ENCODE data around the gene EPHA10. TPM values are rescaled to one million over a fixed set of nuclear protein-coding genes. Genes with fewer than 3 reads are reported as not detected.
A peak's percentile ranks its signal among the peaks of the same experiment; 100 is the strongest.

Gene EPHA10
- total RNA-seq, 1 donor from 2014 or later: 0.37 TPM

DNA sequence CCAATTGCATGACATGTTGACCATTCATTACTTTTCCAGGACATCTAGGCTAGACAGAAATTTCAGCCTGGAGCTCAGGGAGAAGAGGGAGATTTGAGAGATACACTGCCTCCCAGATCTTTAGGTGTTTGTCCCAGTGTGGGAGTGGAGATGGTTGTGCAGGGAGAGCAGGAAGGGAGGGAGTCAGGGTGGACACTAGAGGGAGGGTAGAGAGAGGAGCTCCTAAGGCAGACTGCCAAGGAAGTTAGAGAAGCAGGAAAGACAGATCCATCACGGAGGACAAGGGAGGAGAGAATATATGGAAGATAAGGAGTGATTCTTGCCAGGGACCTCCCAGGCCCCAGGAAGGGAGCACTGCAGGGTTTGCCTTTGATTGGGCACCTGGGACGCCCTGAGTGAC, 63.9 kb downstream of the EPHA10 start:
- H3K4me1 Mint-ChIP-seq (ENCODE audit: low read depth): peaks cover 11% of the 10 kb centered on the region

DNA sequence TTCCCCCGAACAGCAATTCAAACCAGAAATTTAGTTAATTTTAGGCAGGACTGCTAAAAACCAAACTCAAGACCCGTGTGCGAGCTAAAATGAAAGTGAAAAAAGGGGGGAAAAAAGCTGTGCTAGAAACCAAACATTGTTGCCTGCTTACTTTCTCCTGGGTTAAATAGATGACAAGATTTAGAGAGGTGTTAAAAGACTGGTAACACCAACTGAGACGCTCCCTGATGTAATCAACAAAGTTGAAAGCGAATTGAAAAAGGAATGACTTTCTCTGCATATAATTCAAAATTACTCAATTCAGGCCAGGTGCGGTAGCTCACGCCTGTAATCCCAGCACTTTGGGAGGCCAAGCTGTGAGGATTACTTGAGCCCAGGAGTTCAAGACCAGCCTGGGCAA, 65.8 kb downstream of the EPHA10 start:
- TF ChIP-seq CTCF (IDR thresholded peaks at IDR 0.05): no peak
- Mint-ChIP-seq H3K4me1 (ENCODE audit: low read depth) (peaks cover under 1% of the 10 kb centered on the region), H3K4me3 (ENCODE audit: unreplicated experiment) (no peak overlapping the region)

More for the DNA sequence above, 63.9 kb downstream of the EPHA10 start:
- peaks cover 5% of the 10 kb centered on the region for H3K36me3 Mint-ChIP-seq (ENCODE audit: low read depth)
- H3K4me3 Mint-ChIP-seq (ENCODE audit: unreplicated experiment): no peak overlapping the region
- no peak for TF ChIP-seq CTCF (IDR thresholded peaks at IDR 0.05)
- no peak overlapping the region for H3K27ac Mint-ChIP-seq (ENCODE audit: unreplicated experiment)
- H3K9me3 Mint-ChIP-seq (ENCODE audit: low read depth): no peaks in the 10 kb centered on the region
- H3K27me3 Mint-ChIP-seq (ENCODE audit: low read depth): no peaks in the 10 kb centered on the region
- no peak for DNase-seq (ENCODE audit: low spot score)

GRCh38 chr1:37697737-37698136, 67.2 kb downstream of the EPHA10 start:
- DNase-seq (ENCODE audit: low spot score): no peak
- TF ChIP-seq CTCF (IDR thresholded peaks at IDR 0.05): no peak
- H3K36me3 Mint-ChIP-seq (ENCODE audit: low read depth): peaks cover 5% of the 10 kb centered on the region
- H3K27me3 Mint-ChIP-seq (ENCODE audit: low read depth): no peaks in the 10 kb centered on the region
- no peak overlapping the region for H3K27ac Mint-ChIP-seq (ENCODE audit: unreplicated experiment)
- no peak overlapping the region for H3K4me3 Mint-ChIP-seq (ENCODE audit: unreplicated experiment)
- no peaks in the 10 kb centered on the region for H3K9me3 Mint-ChIP-seq (ENCODE audit: low read depth)
- no peaks in the 10 kb centered on the region for H3K4me1 Mint-ChIP-seq (ENCODE audit: low read depth)

More for the DNA sequence above, 65.8 kb downstream of the EPHA10 start:
- peaks cover 5% of the 10 kb centered on the region for H3K36me3 Mint-ChIP-seq (ENCODE audit: low read depth)
- no peak for DNase-seq (ENCODE audit: low spot score)
- no peaks in the 10 kb centered on the region for H3K9me3 Mint-ChIP-seq (ENCODE audit: low read depth)
- no peaks in the 10 kb centered on the region for H3K27me3 Mint-ChIP-seq (ENCODE audit: low read depth)
- H3K27ac Mint-ChIP-seq (ENCODE audit: unreplicated experiment): no peak overlapping the region

DNA sequence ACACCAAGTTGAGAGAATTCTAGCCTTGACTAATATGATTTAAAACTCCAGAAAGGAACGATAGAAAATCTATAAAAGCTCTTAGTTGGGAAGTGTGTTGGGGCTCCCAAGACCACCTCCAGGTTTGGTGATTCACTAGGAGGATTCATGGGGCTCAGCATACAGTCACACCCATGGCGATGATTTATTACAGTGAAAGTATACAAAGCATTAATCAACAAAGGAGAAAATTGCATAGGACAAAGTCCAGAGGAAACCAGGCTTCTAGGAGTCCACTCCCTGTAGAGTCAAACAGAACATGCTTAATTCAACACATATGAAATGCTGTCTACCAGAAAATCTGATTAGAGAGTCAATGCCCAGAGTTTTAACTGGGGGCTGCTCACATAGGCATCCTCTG, 67.8 kb downstream of the EPHA10 start:
- no peaks in the 10 kb centered on the region for H3K4me1 Mint-ChIP-seq (ENCODE audit: low read depth)
- no peak for TF ChIP-seq CTCF (IDR thresholded peaks at IDR 0.05)
- H3K36me3 Mint-ChIP-seq (ENCODE audit: low read depth): peaks cover 5% of the 10 kb centered on the region
- DNase-seq (ENCODE audit: low spot score): no peak
- H3K27ac Mint-ChIP-seq (ENCODE audit: unreplicated experiment): no peak overlapping the region
- H3K27me3 Mint-ChIP-seq (ENCODE audit: low read depth): no peaks in the 10 kb centered on the region
- H3K4me3 Mint-ChIP-seq (ENCODE audit: unreplicated experiment): no peak overlapping the region
- H3K9me3 Mint-ChIP-seq (ENCODE audit: low read depth): no peaks in the 10 kb centered on the region

DNA sequence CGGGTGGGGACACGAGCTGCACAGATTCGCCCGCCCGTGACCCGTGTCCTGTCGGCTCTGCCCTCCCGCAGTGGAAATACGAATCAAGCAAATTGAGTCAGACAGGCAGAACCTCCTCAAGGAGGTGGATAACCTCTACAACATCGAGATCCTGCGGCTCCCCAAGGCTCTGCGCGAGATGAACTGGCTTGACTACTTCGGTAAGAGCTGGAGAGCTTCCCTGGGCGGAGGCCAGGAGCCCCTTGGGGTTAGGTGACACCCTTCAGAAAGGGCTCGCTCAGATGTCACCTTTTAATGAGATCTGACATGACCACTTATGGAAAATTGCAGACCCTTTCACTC, 72.1 kb downstream of the EPHA10 start:
- Mint-ChIP-seq H3K36me3 (ENCODE audit: low read depth) (no peaks in the 10 kb centered on the region), H3K27ac (ENCODE audit: unreplicated experiment) (peak overlapping the region; percentile 51), H3K27me3 (ENCODE audit: low read depth) (no peaks in the 10 kb centered on the region), H3K9me3 (ENCODE audit: low read depth) (no peaks in the 10 kb centered on the region), H3K4me3 (ENCODE audit: unreplicated experiment) (peak overlapping the region; percentile 96), H3K4me1 (ENCODE audit: low read depth) (peaks cover 29% of the 10 kb centered on the region)
- DNase-seq (ENCODE audit: low spot score): no peak
- no peak for TF ChIP-seq CTCF (IDR thresholded peaks at IDR 0.05)

Data from chondrocyte (in vitro differentiated cells).